ENCODE results near the gene PPP1CC.
"Not testable (repeated sequence)": the region's sequence is repeated elsewhere in the genome, so short reads cannot be mapped to it uniquely, and the experiment has no call there.

The PPP1CC gene

DNA sequence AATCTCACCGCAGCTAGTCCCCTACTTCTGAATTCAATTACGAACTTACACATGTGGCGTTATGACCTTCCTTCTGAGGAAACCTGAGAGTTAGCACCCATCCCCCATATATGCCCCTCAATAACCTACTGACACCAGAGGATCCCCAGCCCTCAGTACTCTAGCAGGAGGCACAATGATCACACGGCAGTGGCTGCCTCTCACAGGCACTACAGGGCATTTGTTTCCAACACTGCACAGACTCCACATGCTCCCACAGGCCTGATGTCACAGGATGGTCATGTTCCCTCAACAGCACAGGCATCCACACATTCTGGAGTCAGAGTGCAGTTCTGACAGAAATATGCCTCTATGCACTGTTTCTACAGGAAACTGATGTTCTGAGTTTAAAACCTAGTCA is 17.4 kb downstream of the PPP1CC start:
- no peak for DNase-seq (ENCODE audit: low read depth)

DNA sequence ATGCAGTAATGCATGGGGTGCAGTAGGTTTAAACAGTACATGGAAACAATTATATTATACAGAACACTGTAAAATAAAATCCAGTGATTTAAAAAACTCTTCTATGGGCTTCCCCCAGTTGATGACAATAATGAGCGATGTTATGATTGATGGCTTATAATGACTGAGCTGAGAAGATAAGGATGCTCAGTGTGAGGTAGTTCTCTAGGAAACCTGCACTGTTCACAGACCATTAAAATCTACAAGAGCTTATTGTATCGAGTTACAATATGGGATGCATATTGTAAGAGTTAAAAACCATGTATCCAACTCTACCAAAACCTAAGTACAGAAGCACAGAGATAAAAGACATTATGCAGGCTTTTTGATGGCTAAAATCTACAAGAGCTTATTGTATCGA is 19.8 kb downstream of the PPP1CC start:
- DNase-seq (ENCODE audit: low read depth) = not testable (repeated sequence)

DNA sequence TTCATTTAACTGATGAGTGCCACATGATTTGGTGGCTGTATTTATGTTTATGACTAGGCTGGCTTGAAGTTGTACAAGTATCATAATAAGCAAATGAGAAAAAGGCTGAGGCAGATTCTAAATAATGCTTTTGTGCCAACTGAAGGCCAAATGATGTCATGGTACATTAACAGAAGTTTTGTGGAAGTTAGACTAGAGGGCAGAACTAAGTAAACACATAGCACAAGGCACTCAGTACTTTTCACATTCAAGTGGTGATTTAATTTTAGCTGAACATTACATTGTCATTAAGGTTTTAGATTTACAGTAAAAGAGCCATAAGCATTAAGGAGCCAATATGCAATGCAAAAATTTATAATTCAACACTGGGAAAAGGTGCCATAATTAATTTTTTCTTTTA is 21.1 kb downstream of the PPP1CC start:
- no peak for DNase-seq (ENCODE audit: low read depth)

DNA sequence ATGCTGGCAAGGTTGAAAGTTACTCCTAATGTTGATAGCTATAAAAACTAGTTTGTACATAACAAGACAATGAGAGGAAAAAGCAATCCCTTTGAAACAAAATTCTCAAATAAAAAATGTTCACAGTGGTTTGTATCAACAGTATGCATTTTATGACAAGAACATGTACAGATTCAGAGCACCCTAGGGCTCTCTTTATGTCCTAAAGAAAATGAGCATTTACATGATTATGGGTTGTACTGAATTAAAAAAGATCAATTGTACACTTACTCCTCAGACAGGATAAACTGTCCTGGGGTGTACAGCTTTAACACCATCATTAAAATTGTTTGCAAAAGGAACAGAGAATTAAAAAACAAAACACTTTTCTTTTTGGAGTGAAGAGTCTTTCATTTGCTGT is 22.2 kb downstream of the PPP1CC start:
- no peak for DNase-seq (ENCODE audit: low read depth)

DNA sequence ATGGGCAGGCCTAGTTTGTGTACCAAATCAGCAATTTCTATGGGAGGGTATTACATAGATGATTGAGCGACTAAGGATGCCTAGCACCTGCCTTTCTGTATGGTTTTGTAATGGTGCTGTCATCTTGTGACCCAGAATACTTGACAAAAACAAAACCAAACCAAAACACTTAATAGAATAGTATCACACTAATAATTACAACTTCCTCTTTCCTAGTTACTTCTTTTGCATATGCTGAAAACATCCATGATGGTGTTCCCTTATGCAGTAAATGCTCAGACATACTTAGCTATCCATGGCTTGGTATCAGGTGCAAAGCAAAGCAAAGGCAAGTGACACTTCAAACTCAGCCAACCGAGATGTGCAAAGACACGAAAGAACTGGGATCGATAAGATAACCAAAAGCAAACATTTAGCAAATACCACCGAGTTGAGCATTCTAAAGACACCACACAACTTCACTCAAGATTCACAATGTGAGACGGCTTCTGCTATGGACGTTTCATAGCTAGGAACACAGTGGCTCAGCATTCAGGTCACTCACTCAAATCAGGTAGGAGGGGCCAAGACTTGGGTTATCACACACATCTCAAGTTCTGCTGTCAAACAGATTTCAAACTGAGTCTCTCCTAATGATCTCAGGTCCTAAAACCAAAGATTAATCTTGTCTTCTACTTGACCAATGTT is 24.3 kb downstream of the PPP1CC start:
- DNase-seq (ENCODE audit: low read depth) = no peak

DNA sequence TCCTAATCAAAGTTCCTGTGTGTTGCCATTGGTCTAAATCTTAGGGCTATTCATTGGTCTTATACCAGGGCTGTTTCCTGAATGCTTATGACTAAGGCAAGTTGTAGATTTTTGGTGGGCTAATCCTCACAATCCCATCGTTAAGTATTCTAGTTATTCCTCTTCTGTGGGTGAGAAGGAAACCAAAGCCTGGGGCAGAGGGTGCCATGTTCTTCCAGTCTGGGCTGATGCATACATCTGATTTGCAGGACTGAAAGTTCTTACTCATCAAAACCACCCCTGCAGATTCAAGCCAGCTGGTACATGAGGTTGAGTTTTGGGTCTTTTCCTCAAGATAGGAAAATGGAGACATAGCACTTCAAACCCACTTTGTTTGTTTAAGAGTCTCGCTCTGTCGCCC is 25.7 kb downstream of the PPP1CC start:
- no peak for DNase-seq (ENCODE audit: low read depth)

DNA sequence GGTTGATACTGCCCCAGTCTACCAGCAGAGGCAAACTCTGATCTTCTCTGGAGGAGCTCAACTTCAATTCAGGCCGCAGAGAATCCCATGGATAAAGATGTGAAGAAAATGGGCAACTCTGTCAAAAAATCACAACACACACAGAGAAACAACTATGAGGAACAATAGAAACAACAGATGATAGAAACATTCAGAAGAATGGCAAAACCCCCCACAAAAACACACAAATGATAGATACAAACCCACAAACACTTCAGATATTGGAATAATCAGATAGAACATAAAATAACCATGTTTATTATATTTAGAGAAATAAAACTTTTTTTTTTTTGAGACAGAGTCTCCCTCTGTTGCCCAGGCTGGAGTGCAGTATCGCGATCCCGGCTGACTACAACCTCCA is 33.8 kb downstream of the PPP1CC start:
- no peak for DNase-seq (ENCODE audit: low read depth)

DNA sequence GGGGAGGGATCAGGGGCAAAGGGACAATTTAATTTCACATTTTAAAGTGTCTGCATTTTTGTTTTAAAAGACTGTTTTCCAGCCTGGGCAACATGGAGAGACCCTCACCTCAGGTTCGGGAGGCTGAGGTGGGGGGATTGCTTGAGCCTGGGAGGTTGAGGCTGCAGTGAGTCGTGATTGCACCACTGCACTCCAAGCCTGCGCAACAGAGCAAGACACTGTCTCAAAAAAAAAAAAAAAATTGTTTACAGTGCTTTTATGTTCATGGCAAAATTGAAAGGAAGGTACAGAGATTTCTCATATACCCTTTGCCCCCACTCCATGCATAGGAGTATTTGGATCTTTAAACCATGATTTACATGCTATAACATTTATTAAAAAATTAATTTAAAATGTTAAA is 37.4 kb downstream of the PPP1CC start:
- DNase-seq (ENCODE audit: low read depth) = no peak

DNA sequence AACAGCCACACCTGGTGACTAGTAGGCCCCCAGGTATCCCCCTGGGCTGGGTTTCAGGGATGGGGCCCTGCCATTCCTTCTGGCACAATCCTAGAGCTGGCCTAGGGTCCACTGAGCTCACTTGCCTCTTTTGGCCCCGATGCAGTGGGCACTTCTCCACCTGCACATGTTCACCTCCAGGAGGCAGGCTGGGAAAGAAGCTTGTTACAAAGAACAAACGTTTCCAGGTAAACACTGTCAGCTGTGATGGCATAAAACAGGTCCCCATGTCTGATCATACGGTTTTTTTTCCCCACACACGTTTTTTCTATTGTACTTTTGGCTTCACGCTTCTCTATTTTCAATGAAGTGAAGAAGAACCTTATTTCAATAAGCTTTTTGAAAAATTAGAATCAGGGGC is 37.9 kb downstream of the PPP1CC start:
- DNase-seq (ENCODE audit: low read depth) = no peak

DNA sequence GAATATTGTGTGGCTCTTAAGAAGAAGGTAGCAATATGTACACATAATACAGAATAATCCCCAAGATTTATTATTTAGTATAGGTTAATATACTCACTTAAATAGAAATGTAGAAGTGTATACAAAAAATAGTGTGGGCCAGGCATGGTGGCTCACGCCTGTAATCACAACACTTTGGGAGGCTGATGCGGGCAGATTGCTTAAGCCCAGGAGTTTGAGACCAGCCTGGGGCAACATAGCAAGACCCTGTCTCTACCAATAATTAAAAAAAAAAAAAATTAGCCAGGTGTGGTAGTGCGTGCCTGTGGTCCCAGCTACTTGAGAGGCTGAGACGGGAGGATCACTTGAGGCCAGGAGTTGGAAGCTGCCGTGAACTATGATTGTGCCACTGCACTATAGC is 38.5 kb downstream of the PPP1CC start:
- no peak for DNase-seq (ENCODE audit: low read depth)

DNA sequence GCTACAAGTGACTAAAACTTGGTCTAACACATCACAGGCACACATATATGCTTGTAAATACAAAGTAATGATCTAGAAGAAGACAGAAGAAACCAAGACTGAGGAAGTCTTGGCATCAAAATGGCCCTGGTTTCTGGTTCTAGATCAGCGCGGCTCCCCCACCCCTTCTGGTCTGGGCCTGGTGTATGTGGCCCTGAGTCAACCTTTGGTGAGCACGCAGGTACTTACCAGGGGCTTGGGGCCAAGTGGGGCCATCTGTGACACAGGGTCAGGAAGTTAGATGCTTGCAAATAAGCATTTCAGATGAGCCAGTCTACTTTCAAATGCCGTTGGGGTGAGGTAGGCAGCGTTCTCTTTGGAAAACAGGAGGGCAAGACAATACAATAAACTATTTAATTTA is 40.6 kb downstream of the PPP1CC start:
- no peak for DNase-seq (ENCODE audit: low read depth)

DNA sequence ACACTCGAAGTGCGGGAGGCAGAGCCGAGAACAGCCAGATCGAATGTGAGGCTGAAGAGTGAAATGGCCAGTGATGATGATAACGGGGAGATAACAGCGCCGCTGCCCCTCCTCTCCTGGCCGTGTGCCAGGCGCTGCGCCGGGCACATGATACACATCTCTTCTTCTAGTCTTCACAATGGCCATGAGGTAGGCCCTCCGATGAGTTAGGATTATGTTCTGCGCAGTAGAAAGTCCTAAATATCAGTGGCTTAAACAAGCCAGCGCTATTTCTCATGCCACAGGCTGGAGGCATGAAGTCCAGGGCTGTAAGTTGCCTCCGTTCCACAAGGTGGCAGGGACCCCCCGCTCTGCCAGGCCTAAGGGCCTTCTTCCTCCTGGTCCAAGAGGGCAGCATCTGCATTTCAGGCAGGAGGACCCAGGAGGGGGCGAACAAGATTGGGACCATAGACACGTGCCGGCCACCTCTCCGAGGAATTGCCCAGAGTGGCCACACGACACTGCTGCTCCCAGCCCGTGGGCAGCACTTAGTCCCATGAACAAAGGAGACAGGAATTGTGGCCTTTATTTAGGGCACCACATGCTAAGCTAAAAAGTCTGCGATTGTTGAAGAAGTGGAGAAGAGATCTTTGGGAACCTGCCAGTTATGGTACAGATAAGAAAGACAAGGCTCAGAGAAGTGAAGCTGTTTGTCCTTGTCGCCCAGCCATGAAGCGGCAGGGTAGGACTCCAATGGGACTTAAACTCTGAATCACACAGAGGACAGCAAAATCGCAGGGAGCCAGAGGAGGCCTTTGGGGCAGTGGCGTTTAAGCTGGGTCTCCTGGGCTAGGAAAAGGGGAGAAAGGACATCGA is 42.9 kb downstream of the PPP1CC start:
- no peak for DNase-seq (ENCODE audit: low read depth)

DNA sequence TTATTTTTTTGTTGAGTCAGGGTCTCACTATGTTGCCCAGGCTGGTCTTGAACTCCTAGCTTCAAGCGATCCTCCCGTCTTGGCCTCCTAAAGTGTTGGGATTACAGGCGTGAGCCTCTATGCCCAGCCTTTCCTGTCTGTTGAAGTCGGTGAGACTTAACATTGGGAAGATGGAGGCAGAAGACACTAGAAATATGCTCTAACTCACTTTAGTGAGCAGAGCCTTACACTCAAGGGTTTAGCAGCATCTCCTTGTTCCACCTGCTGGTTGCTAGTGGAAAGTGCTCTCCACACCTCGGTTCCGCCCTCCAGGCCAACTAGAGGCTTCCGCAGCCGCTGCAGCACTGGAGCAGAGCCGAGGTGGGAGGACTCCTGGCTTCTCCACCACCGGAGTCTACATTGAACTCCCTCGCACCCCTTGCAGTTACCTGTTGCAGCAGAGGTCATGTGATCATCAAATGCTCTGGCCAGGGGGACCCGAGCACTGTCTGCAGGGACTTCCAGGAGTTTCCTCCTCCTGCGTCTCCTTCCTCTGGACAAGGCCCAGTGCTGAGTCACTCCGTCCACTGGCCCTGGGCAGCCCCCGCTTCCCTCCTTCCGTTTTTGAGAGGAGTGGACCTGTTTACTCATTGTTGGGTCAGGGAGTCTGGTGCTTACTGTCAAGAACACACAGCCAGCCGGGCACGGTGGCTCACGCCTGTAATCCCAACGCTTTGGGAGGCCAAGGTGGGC is 44.4 kb downstream of the PPP1CC start:
- DNase-seq (ENCODE audit: low read depth) = peak; percentile 39

DNA sequence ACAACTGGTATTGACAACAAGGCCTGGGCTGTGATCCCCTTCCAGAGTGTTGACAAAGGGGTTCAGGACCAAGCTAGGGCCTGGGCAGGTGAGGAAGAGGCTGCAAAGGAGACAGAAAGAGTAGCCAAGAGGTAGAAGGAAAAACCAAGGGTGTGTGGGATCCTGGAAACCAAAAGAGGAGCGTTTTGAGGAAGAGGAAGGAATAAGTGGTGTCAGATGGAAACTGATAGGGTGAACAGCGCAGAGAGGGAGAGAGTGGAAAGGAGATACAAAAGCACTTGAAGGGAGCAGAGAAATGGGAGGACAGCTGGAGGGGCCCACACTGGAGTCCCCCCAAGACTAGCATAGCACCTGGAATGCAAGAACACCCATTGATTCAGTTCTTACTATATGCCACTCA is 45.5 kb downstream of the PPP1CC start:
- no peak for DNase-seq (ENCODE audit: low read depth)

DNA sequence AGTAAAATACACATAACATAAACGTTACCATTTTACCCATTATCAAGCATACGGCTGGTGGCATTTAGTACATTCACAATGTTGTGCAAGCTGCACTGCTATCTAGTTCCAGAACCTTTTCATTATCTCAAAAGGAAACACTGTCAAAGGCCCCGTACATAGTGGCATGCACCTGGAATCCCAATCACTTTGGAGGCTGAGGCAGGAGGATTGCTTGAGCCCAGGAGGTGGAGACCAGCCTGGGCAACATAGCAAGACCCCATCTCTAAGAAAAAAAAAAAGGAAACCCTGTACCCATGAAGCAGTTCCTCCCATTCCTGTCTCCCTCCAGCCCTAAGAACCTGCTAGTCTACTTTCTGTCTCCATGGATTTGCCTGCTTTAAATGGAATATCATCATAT is 46.4 kb downstream of the PPP1CC start:
- no peak for DNase-seq (ENCODE audit: low read depth)

DNA sequence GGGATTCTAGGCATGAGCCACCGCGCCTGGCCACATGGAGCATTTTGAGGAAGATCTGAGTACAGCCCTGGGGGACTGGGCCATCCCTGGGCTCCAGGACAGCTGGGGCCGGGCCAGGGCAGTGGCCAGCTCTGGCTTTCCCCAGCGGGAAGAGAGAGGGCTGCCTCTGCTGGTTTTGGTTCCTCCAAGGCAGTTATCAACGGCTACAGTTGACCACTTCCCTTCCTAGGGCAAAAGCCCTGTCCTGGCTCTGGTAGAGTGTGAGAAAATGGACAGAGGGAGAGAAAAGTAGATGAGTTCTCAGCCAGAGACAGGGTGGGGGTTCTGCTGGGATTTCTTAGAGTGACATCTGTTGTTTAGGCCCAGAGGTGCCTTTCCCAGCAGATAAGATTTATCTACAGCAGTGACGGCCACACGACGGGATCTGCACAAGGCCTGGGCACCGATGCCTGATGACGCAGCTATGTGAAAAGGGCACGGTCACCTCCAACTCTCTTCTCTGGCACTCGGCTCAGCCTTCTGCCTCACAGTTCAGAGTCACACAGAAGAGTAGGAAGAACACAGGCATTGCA is 48.3 kb downstream of the PPP1CC start:
- no peak for DNase-seq (ENCODE audit: low read depth)

DNA sequence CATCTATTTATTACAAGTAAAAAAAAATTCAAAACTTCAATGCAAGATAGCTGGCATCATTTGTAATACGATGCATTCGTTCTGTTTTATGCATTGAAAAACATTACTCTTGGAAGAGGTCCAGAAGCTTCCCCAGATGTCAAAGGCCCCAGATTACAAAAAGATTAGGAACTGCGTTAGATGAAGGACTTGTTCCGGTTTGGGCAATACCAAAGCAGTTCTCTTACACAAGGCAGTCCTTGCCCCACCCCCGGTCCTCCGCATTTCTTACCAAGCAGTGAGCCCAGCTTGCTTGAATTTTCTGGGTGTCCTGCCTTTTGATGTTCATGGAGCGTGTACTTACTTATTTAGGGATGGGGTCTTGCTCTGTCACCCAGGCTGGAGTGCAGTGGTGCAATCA is 49.0 kb downstream of the PPP1CC start:
- DNase-seq (ENCODE audit: low read depth) = no peak

DNA sequence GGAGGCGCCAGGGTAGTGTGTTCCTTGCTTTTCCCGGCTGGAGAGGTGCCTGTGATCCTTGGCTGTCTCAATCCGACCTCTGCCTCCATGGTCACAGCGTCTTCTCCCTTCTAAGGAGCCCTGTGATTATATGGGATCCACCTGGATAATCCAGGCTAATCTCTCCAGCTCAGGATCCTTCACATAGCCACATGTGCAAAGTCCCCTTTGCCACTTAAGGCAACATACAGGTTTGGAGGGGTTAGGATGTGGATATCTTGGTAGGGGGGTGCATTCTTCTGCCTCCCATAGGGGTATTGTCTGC is 52.6 kb downstream of the PPP1CC start:
- no peak for DNase-seq (ENCODE audit: low read depth)

DNA sequence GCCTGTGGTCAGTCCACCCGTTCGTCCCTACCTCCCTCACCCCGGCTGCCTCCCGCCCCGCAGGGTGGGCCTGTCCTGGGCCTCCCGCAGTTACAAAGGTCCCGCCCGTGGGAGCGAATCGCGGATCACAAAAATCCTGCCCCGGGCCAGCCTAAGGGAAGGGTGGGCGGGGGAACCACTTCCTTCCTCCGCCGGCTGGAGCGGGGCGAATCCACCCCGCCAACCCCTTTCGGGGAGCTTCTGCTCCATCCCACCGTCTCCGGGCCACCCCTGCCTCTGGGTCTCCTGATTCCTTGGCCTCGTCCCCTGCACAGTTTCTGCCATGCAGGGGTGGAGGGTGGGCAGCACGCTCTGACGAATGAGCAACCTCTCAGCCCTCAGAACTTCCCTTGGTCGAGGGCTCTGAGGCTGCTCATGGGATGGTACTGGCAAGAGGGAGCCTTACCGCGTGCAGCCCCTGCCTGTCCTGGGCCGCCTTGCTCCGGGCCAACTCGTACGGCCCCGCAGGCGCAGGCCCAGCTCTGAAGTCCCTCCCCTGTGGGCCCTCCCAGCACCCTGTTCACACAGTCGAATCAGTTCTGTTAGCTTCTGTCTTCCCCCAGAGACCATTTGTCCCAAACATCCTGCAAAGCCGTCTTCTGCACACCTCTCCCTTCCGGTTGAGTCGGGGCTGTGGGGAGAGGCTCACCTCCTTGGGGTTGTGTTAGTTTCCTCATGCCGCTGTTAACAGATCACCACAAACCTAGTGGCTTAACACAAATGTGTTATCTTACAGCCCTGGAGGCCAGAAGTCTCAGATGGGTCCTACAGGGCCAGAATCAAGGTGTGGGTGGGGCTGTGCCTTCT is 53.2 kb downstream of the PPP1CC start:
- DNase-seq (ENCODE audit: low read depth) = peak; percentile 1

DNA sequence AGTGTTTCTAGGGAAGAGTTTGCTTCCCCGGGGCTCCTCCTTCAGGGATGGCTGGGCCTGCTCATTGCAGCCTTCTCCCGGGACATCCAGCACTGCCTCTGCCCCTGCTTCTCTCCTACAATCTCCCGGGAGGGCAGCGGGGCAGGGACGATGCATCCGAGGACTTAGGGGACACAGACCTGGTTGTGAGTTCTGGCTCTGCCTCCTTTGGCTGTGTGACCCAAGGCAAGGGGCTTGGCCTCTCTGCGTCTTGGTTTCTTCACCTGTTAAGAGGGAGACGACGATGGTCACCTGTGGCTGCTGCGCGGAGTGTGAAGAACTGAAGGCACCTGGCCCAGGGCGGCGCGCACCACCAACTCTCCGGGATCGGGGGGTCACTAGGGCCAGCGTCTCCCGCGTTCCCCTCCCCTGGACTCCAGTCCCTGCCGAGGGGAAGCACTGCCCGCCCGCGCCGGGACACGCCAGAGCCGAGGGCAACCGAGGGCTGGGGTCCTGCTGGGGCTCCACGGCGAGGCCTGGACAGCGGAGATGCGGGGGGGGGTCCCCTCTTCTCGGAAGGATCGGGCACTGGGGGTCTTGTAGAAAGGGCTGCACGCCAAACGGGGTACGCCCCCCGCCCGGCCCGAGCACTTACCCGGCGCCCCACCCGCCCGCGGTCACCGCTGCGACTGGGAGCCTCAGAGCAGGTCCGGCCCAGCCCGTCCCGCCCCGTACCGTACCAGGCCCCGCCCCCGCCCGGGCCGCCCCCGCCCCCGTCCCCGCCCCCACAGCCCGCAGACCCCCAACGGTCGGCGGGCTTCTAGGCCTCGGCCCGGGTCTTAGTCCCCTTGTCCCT is 54.0 kb downstream of the PPP1CC start, which contains the start of gene HVCN1:
Gene HVCN1 (minus strand): TSS at position 670 of the 835 bp plus-strand sequence. CDS start 5,870 bp downstream, outside the sequence.
- no peak for DNase-seq (ENCODE audit: low read depth)

Data from stromal cell of bone marrow (primary cell).